RCC 7860 (cell line): Measurements from ENCODE around the gene LCN10.
"Not testable (repeated sequence)": the region's sequence is repeated elsewhere in the genome, so short reads cannot be mapped to it uniquely, and the experiment has no call there.

ENCODE experiments used
- DNase-seq: peaks from one replicate; pipeline ENCODE4 v3.0.0-alpha.2; 2015; ENCODE audit warnings: low spot score
- FAIRE-seq: peaks from 2 replicates; lab custom pipeline; 2012; peaks lifted over from hg19 to GRCh38; lab: Jason Lieb, UNC

The LCN10 gene

GRCh38 chr9:136742591-136743391 lies at the start of gene LCN10:
Gene LCN10, minus strand, starts transcription at chr9:136742940. Its CDS starts 37 bp downstream, at chr9:136742903.
- FAIRE-seq: no peak
- DNase-seq: no peak

GRCh38 chr9:136791516-136792276 lies 49.0 kb upstream of the LCN10 start:
- FAIRE-seq: no peak

DNA sequence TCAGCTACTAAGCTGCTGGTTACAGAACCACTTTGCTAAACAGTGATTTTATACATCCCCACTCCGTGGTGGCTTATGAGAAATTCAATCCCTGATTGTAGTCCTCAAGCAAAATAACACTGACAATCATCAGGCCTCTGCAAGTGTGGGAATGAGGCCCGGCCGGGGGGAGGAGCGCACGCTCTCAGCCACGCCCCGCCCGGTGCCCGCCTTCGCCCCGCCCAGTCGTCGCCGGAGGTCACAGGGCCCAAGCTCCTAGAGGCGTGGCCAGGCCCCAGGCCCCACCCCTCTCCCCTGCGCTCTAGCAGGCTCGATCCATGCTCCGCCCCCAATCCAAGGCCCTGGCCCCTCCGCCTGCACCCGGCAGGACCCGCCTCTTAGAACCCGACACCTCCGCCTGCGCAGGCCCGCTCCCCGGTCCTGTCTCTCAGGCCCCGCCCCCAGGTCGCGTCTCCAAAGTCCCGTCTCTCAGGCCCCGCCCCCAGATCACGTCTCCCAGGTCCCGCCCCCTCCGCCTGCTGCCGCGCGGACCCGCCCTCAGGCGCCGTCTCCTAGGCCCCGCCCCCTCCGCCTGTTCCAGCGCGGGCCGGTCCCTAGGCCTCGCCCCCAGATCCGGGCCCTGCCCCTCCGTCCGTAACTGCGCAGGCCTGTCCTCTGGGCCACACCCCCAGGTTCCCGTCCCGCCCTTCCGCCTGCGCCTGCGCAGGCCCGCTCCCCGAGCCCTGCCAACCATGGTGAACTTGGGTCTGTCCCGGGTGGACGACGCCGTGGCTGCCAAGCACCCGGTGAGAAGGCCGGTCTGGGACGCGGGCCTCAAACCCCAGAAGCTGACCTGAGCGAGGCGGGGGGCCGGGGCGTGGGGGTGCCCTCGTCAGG lies 48.1 kb upstream of the LCN10 start, which contains the start of gene TMEM141:
TSS of gene TMEM141 (plus strand) at position 705 of the 876 bp plus-strand sequence. CDS start at position 732, 27 bp downstream.
- FAIRE-seq (peak; percentile 73), DNase-seq (peak; percentile 99)

More at GRCh38 chr9:136791516-136792276, 49.0 kb upstream of the LCN10 start:
- DNase-seq: peak; percentile 44

- DNase-seq (peak; percentile 89), FAIRE-seq (no peak)
Observed at GRCh38 chr9:136789523-136789937, 46.8 kb upstream of the LCN10 start.

DNA sequence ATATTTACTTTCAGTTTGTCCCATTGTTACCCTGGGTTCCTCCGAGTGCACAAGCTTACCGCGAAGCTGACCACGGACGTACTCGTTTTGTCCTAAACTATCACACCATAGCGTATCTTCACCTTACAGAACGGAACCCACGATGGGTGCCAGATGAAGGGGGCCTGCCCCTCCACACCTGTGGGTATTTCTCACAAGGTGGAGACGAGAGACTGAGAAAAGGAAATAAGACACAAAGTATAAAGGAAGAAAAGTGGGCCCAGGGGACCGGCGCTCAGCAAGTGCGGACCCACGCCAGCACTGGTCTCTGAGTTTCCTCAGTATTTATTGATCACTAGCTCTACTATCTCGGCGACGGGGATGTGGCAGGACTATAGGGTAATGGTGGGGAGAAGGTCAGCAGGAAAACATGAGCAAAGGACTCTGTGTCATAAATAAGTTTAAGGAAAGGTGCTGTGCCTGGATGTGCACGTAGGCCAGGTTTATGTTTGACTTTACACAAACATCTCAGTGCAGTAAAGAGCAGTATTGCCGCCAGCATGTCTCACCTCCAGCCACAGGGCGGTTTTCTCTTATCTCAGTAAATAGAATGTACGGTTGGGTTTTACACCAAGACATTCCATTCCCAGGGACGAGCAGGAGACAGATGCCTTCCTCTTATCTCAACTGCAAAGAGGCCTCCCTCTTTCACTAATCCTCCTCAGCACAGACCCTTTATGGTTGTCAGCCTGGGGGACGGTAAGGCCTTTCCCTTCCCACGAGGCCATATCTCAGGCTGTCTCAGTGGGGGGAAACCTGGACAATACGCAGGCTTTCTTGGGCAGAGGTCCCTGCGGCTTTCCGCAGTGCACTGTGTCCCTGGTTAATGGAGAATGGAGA lies 46.1 kb upstream of the LCN10 start:
- FAIRE-seq: peak; percentile 94
- DNase-seq: peak; percentile 92

DNA sequence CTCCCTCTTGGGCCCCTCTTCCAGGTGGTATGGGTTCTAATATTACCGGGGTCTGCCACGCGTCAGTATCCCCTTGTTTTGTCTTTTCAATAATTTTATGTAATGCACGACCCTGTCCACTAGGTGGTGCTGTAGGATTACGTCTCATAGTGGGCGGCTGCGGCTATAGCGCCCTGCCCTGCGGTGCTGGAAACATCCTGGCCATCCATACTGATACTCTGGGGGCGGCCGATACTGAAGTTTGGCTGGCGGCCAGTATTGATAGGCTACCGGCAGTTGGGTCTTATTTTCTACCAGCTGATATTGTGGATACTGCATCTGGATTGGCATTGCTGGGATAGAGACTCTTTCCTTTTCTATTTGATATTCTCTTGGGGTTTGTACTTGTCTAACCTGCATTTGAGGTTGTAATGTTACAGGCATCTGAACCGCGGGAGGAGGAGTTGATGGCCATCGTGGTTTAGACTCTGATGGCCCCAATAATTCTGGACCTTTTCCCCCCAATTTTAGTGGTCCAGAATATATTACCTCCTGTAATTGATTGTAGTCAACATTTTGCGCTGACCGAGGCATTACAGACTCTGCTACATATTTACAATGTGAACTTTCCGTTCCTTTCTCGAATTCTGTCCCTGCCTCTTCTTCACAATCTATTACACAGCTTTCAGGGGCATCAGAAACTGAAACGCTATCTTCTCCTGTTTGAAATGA lies 45.1 kb upstream of the LCN10 start:
- FAIRE-seq: peak; percentile 46
- peak; percentile 76 for DNase-seq

DNA sequence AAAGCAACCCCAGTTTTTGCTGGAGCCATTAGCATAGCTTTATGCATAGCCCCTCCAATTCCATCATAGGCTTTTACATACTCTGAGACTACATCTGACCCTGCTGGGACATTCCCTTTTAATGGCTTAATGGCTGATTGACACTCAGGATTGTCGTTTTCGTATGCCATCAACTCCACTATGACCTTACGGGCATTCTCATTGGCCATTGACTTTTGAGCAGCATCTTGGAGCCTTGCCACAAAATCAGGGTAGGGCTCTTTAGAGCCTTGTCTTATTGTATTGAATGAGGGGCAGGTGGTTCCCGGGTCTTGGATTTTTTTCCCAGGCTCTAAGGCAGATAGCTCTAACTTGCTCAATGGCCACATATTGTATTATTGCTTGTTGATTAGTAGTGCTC lies 44.2 kb upstream of the LCN10 start:
- not testable (repeated sequence) for DNase-seq
- peak; percentile 57 for FAIRE-seq

DNA sequence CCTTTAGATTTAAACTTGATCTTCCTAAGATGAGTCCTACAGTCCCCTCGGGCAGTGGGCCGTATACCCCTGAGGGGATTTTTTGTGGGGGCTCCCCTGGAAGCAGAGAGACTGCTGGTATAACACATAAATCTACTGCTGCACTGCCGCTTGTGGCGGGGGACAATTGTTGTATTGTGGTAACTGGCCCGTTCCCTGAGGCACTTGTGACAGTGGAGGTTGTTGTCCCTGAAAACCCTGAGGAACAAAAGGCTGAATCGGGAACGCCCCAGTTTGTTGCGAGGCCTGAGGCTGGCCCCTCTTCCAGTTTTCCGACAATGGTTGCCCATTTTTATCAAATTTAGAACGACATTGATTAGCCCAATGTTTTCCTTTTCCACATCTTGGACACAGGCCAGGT lies 43.7 kb upstream of the LCN10 start:
- FAIRE-seq: no peak
- DNase-seq: no peak

DNA sequence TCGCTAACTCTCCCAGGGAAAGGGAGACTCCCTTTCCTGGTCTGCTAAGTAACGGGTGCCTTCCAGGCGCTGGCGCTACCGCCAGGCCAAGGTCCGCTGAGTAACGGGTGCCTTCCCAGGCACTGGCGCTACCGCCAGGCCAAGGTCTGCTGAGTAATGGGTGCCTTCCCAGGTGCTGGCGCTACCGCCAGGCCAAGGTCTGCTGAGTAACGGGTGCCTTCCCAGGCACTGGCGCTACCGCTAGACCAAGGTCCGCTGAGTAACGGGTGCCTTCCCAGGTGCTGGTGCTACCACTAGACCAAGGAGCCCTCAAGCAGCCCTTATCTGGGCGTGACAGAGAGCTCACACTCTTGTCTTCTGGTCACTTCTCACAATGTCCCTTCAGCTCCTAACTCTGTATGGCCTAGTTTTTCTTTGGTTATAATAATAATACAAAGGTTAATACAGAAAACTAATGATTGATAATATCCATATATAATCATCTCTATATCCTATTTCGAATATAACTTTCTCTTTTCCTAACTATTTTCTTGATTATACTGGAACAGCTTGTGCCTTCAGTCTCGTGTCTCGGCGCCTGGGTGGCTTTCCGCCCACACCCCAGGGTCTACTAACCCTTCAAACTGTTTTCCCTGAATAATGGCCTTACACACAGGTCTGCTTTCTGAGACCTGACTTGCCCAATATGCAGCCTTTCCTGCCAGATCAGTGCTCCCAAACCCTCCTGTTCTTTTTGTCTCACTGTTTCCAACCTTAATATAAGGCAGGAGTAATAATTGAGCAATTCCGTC lies 43.0 kb upstream of the LCN10 start:
- DNase-seq: peak; percentile 91
- peak; percentile 90 for FAIRE-seq

- FAIRE-seq (no peak), DNase-seq (peak; percentile 95)
Observed at GRCh38 chr9:136784997-136785361, 42.2 kb upstream of the LCN10 start.

DNA sequence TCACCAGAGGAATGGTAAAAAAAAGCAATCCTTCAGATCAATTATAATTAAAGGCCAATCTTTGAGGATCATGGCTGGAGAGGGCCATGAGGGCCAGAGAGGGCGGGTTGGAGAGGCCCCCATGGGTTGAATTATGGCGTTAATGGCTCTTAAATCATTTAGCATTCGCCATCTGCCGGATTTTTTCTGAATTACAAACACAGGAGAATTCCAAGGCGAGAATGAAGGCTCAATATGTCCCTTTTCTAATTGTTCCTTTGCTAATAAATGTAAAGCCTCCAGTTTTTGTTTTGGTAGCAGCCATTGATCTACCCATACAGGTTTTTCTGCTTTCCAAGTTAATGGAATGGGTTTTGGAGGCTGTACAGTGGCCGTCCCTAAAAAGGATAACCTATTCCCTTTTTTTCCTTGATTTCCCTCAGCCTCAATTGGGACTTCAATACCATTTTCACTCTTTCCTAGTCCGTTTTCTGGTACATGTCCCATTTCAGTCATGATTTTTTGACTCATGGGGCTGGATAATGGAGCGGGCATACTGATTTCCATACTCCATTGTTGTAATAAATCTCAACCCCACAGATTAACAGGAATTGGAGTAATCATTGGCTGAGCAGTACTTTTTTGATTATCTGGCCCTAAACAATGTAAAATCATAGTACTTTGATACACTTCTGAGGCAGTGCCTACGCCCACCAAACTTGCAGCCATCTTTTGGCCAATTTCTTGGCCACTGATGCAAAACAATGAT lies 41.7 kb upstream of the LCN10 start:
- FAIRE-seq (peak; percentile 80), DNase-seq (no peak)

DNA sequence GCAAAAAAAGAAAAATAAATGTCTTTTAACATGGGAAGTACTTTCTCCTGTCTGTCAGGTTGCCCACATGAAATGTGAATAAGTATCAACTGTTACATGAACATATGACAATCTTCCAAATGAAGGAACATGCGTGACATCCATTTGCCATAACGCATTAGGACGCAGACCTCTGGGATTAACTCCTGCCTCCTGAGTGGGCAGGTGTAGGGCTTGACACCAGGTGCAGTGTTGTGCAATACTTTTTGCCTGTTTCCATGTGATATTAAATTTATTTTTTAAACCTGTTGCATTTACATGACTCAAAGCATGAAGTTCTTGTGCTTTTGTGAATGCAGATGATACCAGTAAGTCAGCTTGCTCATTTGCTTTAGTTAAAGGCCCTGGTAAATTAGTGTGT lies 39.7 kb upstream of the LCN10 start:
- FAIRE-seq: no peak

DNA sequence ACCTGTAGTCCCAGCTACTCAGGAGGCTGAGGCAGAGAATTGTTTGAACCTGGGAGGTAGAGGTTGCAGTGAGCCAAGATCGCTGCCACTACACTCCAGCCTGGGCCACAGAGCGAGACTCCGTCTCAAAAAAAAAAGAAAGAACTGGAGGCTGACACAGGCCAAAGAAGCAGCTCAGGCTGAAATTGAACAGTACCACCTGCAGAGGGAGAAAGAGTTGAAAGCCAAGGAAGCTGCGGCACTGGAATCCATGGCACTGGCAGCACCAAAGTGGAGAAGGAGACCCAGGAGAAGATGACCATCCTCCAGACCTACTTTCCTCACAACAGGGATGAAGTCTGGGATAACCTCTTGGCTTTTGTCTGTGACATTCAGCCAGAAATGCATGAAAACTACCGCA lies 37.1 kb upstream of the LCN10 start:
- DNase-seq (no peak), FAIRE-seq (no peak)

More for the DNA sequence above, 39.7 kb upstream of the LCN10 start:
- no peak for DNase-seq

- DNase-seq (no peak), FAIRE-seq (no peak)
Observed at GRCh38 chr9:136777359-136777758, 34.6 kb upstream of the LCN10 start.

DNA sequence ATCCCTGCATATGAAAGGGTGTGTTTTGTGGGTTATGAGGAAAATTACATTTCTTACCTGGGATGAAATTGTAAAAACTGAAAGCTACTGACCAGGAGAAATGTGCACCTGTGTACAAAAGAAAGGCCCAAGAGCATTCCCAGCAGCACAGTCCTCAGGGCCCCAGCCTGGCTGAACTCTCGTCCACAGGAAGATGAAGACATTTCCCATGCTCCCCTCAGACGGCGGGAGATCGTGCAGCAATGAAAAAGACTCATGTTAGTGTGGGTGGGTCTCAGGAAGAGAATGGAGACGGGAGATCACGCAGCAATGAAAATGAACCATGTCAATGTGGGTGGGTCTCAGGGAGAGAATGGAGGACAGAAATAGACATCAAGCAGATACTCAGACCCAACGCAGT lies 34.2 kb upstream of the LCN10 start:
- FAIRE-seq (no peak), DNase-seq (no peak)

- FAIRE-seq: no peak
Observed at GRCh38 chr9:136775191-136775590, 32.5 kb upstream of the LCN10 start.

GRCh38 chr9:136774416-136775045 lies 31.8 kb upstream of the LCN10 start:
- FAIRE-seq (no peak), DNase-seq (no peak)

More at GRCh38 chr9:136775191-136775590, 32.5 kb upstream of the LCN10 start:
- no peak for DNase-seq
